ENCODE measurements around the gene SPDEF. TPM values are rescaled to one million over a fixed set of nuclear protein-coding genes. Genes with fewer than 3 reads are reported as not detected.
A peak's percentile ranks its signal among the peaks of the same experiment; 100 is the strongest.

SPDEF gene
- total RNA-seq, 6 experiments from 2014 or later, result not detected

DNA sequence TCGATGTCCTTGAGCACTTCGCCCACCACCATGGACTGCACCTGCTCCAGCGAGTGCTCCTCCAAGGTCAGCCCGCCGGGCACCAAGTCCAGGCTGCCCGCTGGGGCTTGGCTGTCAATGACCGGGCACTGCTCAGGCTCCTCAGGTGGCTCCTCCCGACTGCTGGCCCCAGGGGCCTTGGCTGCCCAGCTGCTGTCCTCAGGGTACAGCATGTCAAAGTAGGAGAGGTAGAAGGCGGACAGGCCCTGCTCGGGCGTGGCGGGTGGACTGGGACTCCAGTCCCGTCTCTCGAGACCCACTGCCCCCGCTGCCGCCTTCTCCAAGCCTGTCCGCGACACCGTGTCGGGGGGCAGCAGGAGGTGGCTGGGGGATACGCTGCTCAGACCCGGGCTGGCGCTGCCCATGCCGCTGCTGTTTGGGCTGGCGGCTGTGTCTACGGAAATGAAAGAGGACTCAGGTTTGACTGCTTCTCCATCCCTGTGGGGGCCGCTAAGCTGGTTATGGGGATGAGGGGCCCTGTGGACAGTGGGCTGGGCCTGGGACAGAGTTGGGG is 12.0 kb downstream of the SPDEF start:
- TF ChIP-seq, protein P1, sequence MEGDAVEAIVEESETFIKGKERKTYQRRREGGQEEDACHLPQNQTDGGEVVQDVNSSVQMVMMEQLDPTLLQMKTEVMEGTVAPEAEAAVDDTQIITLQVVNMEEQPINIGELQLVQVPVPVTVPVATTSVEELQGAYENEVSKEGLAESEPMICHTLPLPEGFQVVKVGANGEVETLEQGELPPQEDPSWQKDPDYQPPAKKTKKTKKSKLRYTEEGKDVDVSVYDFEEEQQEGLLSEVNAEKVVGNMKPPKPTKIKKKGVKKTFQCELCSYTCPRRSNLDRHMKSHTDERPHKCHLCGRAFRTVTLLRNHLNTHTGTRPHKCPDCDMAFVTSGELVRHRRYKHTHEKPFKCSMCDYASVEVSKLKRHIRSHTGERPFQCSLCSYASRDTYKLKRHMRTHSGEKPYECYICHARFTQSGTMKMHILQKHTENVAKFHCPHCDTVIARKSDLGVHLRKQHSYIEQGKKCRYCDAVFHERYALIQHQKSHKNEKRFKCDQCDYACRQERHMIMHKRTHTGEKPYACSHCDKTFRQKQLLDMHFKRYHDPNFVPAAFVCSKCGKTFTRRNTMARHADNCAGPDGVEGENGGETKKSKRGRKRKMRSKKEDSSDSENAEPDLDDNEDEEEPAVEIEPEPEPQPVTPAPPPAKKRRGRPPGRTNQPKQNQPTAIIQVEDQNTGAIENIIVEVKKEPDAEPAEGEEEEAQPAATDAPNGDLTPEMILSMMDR (IDR thresholded peaks at IDR 0.05), result no peak
- TF ChIP-seq POLR2A (IDR thresholded peaks at IDR 0.05), result no peak
- WGBS (ENCODE audit: insufficient coverage, low coverage, low lambda C conversion rate, missing lambda C conversion rate), result 96% methylated on average over 5 of the region's 27 CpGs
- Histone ChIP-seq H3K36me3 (no peaks in the 10 kb centered on the region), H3K4me3 (no peak overlapping the region), H3K27ac (no peak overlapping the region), H3K4me1 (peaks cover 0 to 10% (median 0%) of the 10 kb centered on the region in 4 donors), H3K27me3 (no peaks in the 10 kb centered on the region), H3K9me3 (no peaks in the 10 kb centered on the region)
- ATAC-seq, result no peak
- no peak for DNase-seq
- intact Hi-C loops (cut with DNase I), result no loop called here

DNA sequence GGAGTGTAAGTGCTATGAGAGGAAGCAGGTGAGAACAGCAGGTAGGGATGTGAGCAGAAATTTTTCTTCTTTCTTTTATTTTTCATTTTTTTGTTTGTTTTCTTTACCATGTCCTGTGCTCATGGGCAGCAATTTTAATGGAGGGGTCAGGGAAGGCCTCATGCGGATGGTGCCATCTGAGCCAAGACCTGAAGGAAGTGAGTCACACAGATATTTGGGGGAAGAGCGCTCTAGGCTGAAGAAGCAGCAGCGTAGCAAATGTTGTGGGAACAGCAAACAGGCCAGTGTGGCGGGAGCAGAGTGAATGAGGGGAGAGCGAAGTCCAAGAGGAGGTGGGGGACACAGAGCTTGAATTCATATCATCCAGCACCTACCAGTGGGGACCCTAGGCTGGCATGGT is 12.7 kb downstream of the SPDEF start:
- DNase-seq (no peak), ATAC-seq (peak in 1 of 4 donors; percentile 18)
- Histone ChIP-seq H3K36me3 (no peaks in the 10 kb centered on the region), H3K9me3 (no peaks in the 10 kb centered on the region), H3K27ac (no peak overlapping the region), H3K4me1 (peaks cover 0 to 10% (median 0%) of the 10 kb centered on the region in 4 donors), H3K27me3 (no peaks in the 10 kb centered on the region), H3K4me3 (no peak overlapping the region)
- 48% methylated on average over 3 of the region's 5 CpGs for WGBS (ENCODE audit: insufficient coverage, low coverage, low lambda C conversion rate, missing lambda C conversion rate)
- intact Hi-C loops (cut with DNase I), result no loop called here
- TF ChIP-seq POLR2A (IDR thresholded peaks at IDR 0.05), result no peak
- TF ChIP-seq, protein P1 (IDR thresholded peaks at IDR 0.05), result no peak

GRCh38 chr6:34540841-34541240 is 15.3 kb downstream of the SPDEF start:
- no peaks in the 10 kb centered on the region for H3K4me1 ChIP-seq
- no peaks in the 10 kb centered on the region for H3K27me3 ChIP-seq
- ATAC-seq (no peak), DNase-seq (no peak)
- no peak overlapping the region for H3K27ac ChIP-seq
- no peak overlapping the region for H3K4me3 ChIP-seq
- no peaks in the 10 kb centered on the region for H3K9me3 ChIP-seq
- no CpG with 5 or more reads among the region's 8 CpGs for WGBS (ENCODE audit: insufficient coverage, low coverage, low lambda C conversion rate, missing lambda C conversion rate)
- no peak for TF ChIP-seq POLR2A (IDR thresholded peaks at IDR 0.05)
- TF ChIP-seq, protein P1 (IDR thresholded peaks at IDR 0.05), result no peak
- no peaks in the 10 kb centered on the region for H3K36me3 ChIP-seq
- intact Hi-C loops (cut with DNase I), result no loop called here

DNA sequence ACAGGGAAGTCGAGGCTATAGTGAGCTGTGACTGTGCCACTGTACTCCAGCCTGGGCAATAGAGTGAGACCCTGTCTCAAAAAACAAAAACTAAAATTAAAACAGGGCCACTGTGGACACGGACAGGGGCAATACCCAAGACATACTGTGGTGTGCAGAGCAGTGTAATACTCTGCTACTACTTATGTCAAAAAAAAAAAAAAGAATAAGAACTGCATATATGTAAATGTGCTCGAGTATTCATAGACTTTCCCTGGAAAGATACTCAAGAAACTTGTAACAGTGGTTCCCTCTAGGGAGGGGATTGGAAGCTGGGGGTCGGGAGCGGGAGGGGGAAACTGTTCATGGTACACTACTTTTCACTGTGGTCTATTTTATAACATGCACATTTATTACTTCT is 15.9 kb downstream of the SPDEF start:
- H3K27ac ChIP-seq, result no peak overlapping the region
- ATAC-seq, result no peak
- H3K4me1 ChIP-seq, result no peaks in the 10 kb centered on the region
- no peaks in the 10 kb centered on the region for H3K36me3 ChIP-seq
- DNase-seq, result no peak
- intact Hi-C loops (cut with DNase I), result no loop called here
- no peak for TF ChIP-seq POLR2A (IDR thresholded peaks at IDR 0.05)
- TF ChIP-seq, protein P1 (IDR thresholded peaks at IDR 0.05), result no peak
- WGBS (ENCODE audit: insufficient coverage, low coverage, low lambda C conversion rate, missing lambda C conversion rate), result 61% methylated on average over 4 of the region's 5 CpGs
- no peak overlapping the region for H3K4me3 ChIP-seq
- H3K9me3 ChIP-seq, result no peaks in the 10 kb centered on the region
- no peaks in the 10 kb centered on the region for H3K27me3 ChIP-seq

DNA sequence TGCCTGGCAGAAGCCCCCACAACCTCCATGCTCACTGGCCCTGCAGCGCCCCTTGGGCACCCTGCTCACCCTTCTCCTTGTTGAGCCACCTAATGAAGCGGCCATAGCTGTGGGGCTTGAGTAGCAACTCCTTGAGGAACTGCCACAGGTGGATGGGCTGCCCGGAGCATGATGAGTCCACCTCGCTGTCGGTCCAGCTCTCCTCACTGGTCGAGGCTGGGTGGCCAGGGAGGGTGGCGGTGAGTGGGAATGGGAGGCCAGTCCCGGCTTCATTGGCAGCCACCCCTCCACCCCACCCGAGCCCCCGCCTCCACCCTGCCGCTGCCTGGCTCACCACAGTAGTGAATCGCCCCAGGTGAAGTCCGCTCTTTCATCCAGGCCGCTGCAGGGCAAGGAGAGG is 16.9 kb downstream of the SPDEF start:
- Histone ChIP-seq H3K27me3 (no peaks in the 10 kb centered on the region), H3K9me3 (no peaks in the 10 kb centered on the region), H3K4me1 (no peaks in the 10 kb centered on the region), H3K4me3 (no peak overlapping the region), H3K27ac (no peak overlapping the region), H3K36me3 (no peaks in the 10 kb centered on the region)
- DNase-seq (no peak), ATAC-seq (no peak)
- no peak for TF ChIP-seq POLR2A (IDR thresholded peaks at IDR 0.05)
- TF ChIP-seq, protein P1 (IDR thresholded peaks at IDR 0.05), result no peak
- WGBS (ENCODE audit: insufficient coverage, low coverage, low lambda C conversion rate, missing lambda C conversion rate), result 94% methylated on average over 2 of the region's 14 CpGs
- intact Hi-C loops (cut with DNase I), result no loop called here
